Measurements from ENCODE around the gene ABAT. TPM values are rescaled to one million over a fixed set of nuclear protein-coding genes. Genes with fewer than 3 reads are reported as not detected.

ABAT gene
- total RNA-seq, 1 donor from 2014 or later: 70.9 TPM

DNA sequence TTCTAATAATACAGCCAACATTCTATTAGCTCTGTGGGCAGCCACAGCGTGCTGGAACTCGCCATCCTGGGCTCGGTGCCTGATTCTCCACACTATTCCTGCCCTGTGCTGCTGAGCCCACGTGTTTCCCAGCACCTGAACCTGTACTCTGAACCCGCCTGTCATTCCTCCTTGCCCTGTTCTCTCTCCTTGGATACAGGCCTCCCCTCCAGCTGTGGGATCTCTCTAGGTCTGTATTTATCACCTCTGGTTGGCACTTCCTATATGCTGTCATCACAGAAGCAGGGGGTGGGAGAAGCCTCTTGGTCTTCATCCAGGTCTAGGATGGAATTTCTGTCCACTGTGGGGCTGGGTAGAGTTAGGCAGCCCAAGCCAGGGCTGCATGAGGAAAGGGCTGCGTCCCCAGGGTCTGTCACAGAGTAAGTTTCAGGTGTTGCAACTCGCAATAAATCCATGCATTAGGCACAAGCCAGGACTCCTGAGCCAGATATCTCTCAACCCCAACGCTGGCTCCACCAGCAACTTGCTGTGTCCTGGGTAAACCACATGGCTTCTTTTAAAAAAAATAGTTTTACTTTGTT is 56.0 kb downstream of the ABAT start:
- peaks cover 23% of the 10 kb centered on the region for H3K4me1 Mint-ChIP-seq (ENCODE audit: low read depth, unreplicated experiment)

GRCh38 chr16:8733849-8734540 is 59.6 kb downstream of the ABAT start:
- no peak for DNase-seq
- TF ChIP-seq, protein P1, sequence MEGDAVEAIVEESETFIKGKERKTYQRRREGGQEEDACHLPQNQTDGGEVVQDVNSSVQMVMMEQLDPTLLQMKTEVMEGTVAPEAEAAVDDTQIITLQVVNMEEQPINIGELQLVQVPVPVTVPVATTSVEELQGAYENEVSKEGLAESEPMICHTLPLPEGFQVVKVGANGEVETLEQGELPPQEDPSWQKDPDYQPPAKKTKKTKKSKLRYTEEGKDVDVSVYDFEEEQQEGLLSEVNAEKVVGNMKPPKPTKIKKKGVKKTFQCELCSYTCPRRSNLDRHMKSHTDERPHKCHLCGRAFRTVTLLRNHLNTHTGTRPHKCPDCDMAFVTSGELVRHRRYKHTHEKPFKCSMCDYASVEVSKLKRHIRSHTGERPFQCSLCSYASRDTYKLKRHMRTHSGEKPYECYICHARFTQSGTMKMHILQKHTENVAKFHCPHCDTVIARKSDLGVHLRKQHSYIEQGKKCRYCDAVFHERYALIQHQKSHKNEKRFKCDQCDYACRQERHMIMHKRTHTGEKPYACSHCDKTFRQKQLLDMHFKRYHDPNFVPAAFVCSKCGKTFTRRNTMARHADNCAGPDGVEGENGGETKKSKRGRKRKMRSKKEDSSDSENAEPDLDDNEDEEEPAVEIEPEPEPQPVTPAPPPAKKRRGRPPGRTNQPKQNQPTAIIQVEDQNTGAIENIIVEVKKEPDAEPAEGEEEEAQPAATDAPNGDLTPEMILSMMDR (IDR thresholded peaks at IDR 0.05; ENCODE audit: partially characterized antibody, unreplicated experiment): no peak
- Mint-ChIP-seq H3K27me3 (ENCODE audit: unreplicated experiment) (peaks cover 14% of the 10 kb centered on the region), H3K27ac (ENCODE audit: unreplicated experiment) (peak overlapping the region; percentile 62), H3K4me1 (ENCODE audit: low read depth, unreplicated experiment) (peaks cover 15% of the 10 kb centered on the region), H3K36me3 (ENCODE audit: unreplicated experiment) (peaks cover 13% of the 10 kb centered on the region), H3K9me3 (ENCODE audit: unreplicated experiment) (peaks cover 13% of the 10 kb centered on the region), H3K4me3 (ENCODE audit: unreplicated experiment) (no peak overlapping the region)

More for the DNA sequence above, 56.0 kb downstream of the ABAT start:
- Mint-ChIP-seq H3K4me3 (ENCODE audit: unreplicated experiment) (no peak overlapping the region), H3K27ac (ENCODE audit: unreplicated experiment) (peak overlapping the region; percentile 14), H3K36me3 (ENCODE audit: unreplicated experiment) (peaks cover 18% of the 10 kb centered on the region), H3K9me3 (ENCODE audit: unreplicated experiment) (peaks cover 9% of the 10 kb centered on the region), H3K27me3 (ENCODE audit: unreplicated experiment) (peaks cover 10% of the 10 kb centered on the region)
- DNase-seq: no peak
- TF ChIP-seq, protein P1 (IDR thresholded peaks at IDR 0.05; ENCODE audit: partially characterized antibody, unreplicated experiment): no peak

DNA sequence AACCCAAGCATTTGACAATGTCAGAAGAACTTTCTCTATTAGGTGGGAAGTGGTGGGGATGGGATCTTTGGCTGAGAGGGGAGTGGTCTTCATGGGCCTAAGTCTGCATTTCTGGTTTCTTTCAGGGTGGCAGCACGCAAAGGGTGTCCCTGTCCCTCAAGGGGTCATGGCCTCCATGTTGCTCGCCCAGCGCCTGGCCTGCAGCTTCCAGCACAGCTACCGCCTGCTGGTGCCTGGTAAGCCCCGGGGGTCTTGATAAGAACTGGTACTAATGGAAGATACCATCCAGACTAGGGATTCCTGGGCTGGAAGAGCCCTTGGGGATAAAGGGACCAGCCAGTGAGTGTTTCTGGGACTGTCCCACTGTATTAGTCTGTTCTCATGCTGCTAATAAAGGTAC is 61.2 kb downstream of the ABAT start:
- Mint-ChIP-seq H3K27me3 (ENCODE audit: unreplicated experiment) (peaks cover 14% of the 10 kb centered on the region), H3K27ac (ENCODE audit: unreplicated experiment) (peak overlapping the region; percentile 95), H3K9me3 (ENCODE audit: unreplicated experiment) (peaks cover 13% of the 10 kb centered on the region), H3K36me3 (ENCODE audit: unreplicated experiment) (peaks cover 18% of the 10 kb centered on the region), H3K4me3 (ENCODE audit: unreplicated experiment) (peak overlapping the region; percentile 56), H3K4me1 (ENCODE audit: low read depth, unreplicated experiment) (peaks cover 14% of the 10 kb centered on the region)
- TF ChIP-seq, protein P1 (IDR thresholded peaks at IDR 0.05; ENCODE audit: partially characterized antibody, unreplicated experiment): no peak
- DNase-seq: no peak

DNA sequence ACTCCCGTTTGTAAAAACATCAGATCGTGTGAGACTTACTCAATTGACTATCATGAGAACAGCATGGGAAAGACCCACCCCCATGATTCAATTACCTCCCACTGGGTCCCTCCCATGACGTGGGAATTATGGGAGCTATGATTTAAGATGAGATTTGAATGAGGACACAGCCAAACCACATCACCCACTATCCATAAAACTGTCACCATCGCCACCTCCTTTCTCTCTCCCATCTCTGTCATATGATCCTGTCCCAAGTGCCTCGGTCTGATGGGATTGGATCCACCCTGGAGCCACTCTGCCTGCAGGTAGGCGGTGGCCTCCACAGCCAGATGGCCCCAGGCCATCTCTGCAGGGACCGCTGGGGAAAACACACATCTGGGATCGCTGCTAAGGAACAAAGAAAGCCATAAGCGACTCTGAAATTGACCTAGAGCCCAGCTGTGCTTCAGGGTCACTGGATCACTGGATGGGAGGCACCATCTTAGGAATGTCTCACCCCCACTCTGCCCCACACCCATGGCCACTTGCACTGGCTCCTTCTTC is 61.8 kb downstream of the ABAT start:
- Mint-ChIP-seq H3K27ac (ENCODE audit: unreplicated experiment) (peak overlapping the region; percentile 95), H3K9me3 (ENCODE audit: unreplicated experiment) (peaks cover 13% of the 10 kb centered on the region), H3K36me3 (ENCODE audit: unreplicated experiment) (peaks cover 18% of the 10 kb centered on the region), H3K4me1 (ENCODE audit: low read depth, unreplicated experiment) (peaks cover 17% of the 10 kb centered on the region), H3K27me3 (ENCODE audit: unreplicated experiment) (peaks cover 14% of the 10 kb centered on the region), H3K4me3 (ENCODE audit: unreplicated experiment) (peak overlapping the region; percentile 56)
- TF ChIP-seq, protein P1 (IDR thresholded peaks at IDR 0.05; ENCODE audit: partially characterized antibody, unreplicated experiment): no peak
- peak; percentile 51 for DNase-seq

DNA sequence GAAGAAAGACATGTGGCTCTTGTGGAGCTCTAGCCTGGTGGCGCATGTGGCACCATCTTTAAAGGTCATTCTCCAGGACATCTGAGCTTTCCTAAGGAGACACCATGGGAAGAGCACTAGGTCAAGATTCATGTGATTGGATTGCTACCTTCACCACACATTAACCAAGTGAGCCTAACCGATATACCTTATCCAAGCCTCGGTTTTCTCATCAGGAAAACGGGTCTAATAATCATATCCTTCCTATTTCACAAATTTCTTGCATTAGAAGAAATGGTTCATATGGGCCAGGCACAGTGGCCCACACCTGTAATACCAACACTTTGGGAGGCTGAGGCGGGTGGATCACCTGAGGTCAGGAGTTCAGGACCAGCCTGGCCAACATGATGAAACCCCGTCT is 64.7 kb downstream of the ABAT start:
- Mint-ChIP-seq H3K36me3 (ENCODE audit: unreplicated experiment) (peaks cover 15% of the 10 kb centered on the region), H3K9me3 (ENCODE audit: unreplicated experiment) (peaks cover 7% of the 10 kb centered on the region), H3K4me3 (ENCODE audit: unreplicated experiment) (no peak overlapping the region), H3K27ac (ENCODE audit: unreplicated experiment) (no peak overlapping the region), H3K4me1 (ENCODE audit: low read depth, unreplicated experiment) (peaks cover 23% of the 10 kb centered on the region), H3K27me3 (ENCODE audit: unreplicated experiment) (peaks cover 11% of the 10 kb centered on the region)
- no peak for DNase-seq
- TF ChIP-seq, protein P1 (IDR thresholded peaks at IDR 0.05; ENCODE audit: partially characterized antibody, unreplicated experiment): no peak

Data from glutamatergic neuron (in vitro differentiated cells).